ENCODE results near the gene NCCRP1. TPM values are rescaled to one million over a fixed set of nuclear protein-coding genes. Genes with fewer than 3 reads are reported as not detected.

Gene NCCRP1
- total RNA-seq, 4 donors from 2014 or later: not detected

DNA sequence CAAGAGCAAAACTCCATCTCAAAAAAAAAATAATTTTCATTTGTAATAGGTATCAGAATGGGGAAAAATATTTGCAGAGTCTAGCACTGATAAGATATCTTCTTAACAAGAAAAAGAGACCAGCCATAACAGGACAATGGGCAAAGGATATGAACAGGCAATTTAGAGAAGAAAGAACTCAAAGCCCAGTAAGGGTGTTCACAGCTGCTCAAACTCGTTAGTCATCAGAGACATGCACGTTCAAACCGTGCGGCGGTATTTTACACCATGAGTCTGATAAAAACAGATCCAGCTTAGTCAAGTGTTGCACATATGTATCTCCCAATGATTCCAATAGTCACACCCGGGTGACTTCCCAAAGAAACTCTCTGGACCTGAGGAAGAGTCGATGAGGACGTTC is 13.7 kb upstream of the NCCRP1 start:
- TF ChIP-seq, protein P1, sequence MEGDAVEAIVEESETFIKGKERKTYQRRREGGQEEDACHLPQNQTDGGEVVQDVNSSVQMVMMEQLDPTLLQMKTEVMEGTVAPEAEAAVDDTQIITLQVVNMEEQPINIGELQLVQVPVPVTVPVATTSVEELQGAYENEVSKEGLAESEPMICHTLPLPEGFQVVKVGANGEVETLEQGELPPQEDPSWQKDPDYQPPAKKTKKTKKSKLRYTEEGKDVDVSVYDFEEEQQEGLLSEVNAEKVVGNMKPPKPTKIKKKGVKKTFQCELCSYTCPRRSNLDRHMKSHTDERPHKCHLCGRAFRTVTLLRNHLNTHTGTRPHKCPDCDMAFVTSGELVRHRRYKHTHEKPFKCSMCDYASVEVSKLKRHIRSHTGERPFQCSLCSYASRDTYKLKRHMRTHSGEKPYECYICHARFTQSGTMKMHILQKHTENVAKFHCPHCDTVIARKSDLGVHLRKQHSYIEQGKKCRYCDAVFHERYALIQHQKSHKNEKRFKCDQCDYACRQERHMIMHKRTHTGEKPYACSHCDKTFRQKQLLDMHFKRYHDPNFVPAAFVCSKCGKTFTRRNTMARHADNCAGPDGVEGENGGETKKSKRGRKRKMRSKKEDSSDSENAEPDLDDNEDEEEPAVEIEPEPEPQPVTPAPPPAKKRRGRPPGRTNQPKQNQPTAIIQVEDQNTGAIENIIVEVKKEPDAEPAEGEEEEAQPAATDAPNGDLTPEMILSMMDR (IDR thresholded peaks at IDR 0.05; ENCODE audit: low read depth): no peak

DNA sequence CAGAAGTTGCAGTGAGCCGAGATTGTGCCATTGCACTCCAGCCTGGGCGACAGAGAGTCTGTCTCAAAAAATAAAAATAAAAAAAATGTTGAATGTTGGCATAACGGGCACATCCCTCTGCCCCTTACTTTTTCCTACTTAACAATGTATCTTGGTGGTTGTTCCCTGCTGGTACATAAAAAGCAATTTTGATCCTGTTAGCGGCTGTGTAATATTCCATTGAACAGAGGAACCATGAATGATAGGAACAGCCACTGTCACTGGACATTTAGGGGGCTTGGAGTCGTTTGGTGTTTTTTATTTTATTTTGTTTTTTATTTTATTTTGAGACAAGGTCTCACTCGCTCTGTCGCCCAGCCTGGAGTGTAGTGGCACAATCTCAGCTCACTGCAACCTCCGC is 10.4 kb upstream of the NCCRP1 start:
- TF ChIP-seq, protein P1 (IDR thresholded peaks at IDR 0.05; ENCODE audit: low read depth): no peak

DNA sequence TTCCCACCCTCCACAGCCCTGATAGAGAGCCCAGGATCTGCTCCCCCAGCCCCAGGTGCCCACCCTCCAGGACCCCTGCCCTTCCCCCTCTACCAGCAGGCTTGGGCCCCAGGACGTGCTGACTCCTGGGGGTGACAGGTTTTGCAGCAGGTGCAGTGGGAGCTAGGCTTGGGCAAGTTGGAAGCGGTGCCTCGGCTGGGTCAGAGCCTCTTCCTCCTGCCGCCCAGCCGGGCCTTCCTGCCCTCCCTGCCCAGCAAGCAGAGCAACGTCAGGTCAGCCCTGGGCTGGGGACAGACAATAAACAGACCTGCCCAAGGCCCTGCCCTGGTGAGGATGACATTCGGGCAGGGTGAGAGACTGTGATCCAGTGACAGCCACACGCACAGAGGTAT is 9.2 kb upstream of the NCCRP1 start:
- TF ChIP-seq, protein P1 (IDR thresholded peaks at IDR 0.05; ENCODE audit: low read depth): no peak

DNA sequence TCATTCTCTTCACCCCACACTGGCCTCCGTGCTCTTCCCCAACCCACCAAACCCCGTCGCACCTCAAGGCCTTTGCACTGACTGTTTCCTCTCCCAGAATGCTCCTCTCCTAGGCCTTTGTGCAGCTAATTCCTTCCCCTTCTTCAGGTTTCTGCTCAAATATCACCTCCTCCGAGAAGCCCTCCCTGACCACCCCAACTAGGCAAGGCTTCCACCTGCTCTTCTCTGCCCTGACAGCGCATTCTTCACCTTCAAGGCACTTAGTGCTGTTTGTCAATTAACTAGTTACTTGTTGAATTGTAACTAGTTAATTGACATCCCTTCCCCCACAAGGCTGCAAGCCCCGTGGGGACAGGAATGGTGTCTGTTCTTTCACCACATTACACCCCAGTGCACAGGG is 7.8 kb upstream of the NCCRP1 start:
- TF ChIP-seq, protein P1 (IDR thresholded peaks at IDR 0.05; ENCODE audit: low read depth): no peak

DNA sequence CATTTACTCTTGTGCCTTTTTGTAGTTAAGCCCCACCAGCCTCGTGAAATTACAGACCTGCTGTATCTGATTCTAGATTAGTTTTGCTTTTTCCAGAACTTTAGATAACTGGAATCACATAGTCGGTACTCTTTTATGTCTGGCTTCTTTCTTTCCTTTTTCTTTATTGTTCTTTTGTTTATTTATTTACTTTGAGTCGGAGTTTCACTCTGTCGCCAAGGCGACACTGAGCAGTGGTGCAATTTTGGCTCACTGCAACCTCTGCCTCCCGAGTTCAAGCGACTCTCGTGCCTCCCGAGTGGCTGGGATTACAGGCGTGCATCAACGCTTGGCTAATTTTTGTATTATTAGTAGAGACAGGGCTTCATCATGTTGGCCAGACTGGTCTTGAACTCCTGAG is 6.0 kb upstream of the NCCRP1 start:
- TF ChIP-seq, protein P1 (IDR thresholded peaks at IDR 0.05; ENCODE audit: low read depth): no peak

DNA sequence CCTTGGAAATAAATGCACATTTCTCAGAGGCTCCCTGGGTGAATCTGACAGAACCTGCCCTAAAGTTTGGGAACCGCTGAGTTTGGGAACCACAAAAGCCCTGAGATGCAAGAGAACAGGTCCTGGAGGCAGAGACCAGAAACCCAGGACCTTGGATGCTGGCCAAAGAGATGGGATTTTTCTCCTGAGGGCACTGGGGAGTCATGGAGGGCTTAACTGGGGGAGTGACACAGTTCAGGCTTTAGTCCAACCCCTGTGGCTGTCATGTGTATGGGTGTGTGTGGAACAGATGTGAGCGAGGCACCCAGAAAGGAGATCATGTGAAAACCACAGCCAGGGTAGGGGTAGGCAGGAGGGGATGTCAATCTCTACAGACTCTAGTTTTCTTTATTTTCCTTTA is 3.9 kb upstream of the NCCRP1 start:
- TF ChIP-seq, protein P1 (IDR thresholded peaks at IDR 0.05; ENCODE audit: low read depth): no peak

DNA sequence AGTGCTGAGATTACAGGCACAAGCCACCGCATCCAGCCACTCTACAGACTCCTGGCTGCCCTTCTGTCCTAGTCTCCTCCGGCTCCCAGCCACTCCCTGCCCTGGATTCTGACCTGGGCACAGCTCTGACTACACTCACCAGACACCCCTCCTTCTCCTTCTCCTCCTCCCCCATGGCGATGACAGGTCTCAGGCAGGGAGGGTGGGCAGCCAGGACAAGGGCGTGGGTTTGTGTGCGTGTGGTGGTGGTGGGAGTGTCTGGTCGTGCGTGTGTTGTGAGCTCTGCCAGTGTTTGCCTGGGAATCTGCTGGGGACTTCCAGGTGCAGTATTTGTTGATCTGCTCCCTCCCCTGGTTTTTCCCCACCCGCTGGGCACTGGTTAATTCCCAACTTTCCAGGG is 3.0 kb upstream of the NCCRP1 start:
- TF ChIP-seq, protein P1 (IDR thresholded peaks at IDR 0.05; ENCODE audit: low read depth): no peak

All from subcutaneous adipose tissue (tissue), 4 donors.